GM21576 (cell line): ENCODE data around the gene PSKH1.

Experiments used
- ATAC-seq: cut with Tn5 transposase; IDR thresholded peaks from one replicate; pipeline ENCODE4 v1.9.1; 2021; ENCODE audit warnings: mild to moderate bottlenecking, moderate library complexity; ENCODE audit not compliant: unreplicated experiment

Gene PSKH1

DNA sequence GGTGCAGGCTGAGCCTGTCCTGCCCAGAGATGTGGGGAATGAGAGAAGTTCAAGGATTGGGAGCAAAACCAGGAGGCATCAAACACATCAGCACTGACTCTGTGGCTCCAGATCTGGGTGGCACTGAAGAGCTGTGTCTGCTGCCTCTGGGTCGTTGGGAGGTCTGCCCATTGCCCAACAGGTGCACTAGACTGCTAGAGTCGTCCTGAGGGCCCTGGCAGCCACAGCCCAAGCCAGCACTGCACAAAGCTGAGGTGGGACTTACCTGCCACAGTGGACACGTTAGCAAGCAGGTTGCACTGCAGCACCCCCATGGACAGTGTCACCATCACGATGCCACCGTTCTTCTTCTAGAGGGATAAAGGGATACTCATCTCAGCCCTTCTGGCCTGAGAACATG is 84.0 kb downstream of the PSKH1 start:
- ATAC-seq: no peak

DNA sequence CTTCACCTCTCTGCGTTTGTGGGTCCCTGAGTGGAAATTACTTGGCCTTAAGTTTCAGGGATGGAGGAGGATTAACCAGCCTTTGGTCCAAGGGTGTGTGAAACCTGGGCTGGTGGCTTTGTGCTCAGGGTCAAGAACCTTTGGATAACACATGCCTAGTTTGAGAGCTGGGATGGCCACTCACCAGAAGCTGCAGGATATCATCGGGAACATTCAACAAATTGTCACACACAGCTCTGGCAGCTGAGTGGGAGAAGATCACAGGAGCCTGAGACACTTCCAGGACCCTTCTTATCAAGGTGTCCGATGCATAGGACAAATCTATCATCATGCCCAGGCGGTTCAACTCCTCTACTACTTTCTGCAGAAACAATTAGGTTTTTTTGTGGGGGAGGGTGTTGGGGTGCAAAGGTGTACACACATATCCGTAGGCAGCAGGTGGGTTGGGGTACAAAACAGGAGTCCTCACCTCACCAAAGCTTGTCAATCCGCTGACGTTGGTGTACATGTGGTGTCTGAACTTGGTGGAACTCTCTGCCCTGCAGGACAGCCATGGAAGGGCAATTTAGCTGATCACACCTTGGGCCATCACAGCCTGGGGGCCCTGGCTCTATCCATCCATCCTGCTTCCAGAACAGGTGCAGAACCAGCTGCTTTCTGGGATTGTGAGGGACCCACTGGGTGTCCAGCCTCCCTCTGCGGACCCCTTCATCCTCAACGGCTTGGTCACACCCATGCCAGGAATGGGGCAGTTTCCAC is 84.6 kb downstream of the PSKH1 start:
- ATAC-seq: no peak
